H4 (cell line): ENCODE data around the gene YLPM1. TPM values are rescaled to one million over a fixed set of nuclear protein-coding genes. Genes with fewer than 3 reads are reported as not detected.

Source experiments
- DNase-seq: peaks from one replicate; pipeline ENCODE4 v3.0.0-alpha.2; 2015; ENCODE audit warnings: low spot score
- total RNA-seq: library from RNA; depleted of rRNA; stranded (reverse); fragments of >200 nt; shearing (Covaris generic); gene quantifications from 2 replicates; pipeline ENCODE4 v1.2.3, GENCODE V29; 2014

YLPM1 gene
- total RNA-seq, 1 experiment from 2014 or later, result 15.6 TPM

DNA sequence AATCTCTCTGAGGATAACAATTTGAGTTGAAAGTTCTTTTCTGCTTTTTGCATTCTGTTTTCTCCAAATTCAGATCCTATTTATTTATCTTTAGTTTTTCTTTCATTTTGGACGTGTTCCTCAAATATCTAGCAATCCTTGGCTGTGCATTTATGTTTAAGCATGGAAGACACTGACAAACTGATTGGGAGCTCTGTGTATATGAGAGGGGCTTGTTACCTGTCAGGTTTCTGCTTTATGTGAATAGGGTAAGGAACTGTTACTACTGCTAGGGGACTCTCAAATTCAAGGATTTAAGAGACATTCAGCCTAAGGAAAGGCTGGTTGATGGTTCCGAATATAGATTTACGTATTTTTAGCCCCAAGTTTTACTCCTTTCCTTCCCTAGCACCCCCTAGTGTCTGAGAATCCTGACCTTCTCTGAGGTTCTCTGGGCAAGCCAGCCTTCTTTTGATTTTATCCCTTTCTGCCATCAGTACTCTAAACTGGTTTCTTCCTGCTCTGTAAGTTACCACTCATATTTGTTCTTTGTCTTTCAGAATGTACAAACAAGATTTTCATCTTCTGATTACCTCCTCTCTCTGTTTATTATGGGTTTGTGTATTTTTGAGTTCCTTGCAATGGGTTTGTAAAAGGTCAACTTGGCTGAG lies 30.5 kb downstream of the YLPM1 start:
- no peak for DNase-seq

DNA sequence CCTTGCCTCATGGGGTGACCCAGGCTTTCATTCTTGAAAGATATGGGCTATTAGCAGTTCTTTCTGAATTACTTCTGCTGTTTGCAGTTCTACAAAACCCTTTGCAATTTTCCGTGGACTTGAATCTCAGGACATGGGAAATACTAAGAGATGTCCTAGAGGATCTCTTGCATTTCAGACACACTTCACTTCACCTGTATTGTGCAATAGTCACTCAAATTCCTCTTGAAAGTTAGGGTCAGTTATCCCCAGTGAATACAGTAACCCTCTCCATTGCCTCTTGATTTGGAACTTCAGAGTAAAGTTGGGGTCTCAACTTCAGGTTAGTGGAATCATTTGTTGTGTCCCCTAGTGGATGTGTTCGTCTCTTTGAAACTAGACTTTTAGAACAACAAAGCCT lies 31.8 kb downstream of the YLPM1 start:
- no peak for DNase-seq

DNA sequence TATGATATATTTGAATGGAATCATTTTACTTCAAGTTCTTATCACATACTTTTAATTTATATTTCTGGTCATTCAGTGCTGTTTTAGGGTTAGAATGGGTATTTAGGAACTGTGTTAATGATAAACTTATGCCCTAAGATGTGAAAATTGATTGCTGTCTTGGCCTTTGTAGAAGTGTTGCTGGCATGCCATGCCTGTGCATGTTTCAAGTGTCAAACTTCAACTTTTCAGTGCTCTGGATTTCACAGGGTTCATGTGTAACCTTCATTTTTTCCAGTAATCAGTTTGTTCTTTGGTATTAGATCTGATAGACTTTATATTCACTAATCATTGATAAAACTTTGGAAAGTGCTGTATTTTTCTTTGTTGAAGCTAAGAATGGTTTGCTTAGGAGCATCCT lies 36.6 kb downstream of the YLPM1 start:
- no peak for DNase-seq

DNA sequence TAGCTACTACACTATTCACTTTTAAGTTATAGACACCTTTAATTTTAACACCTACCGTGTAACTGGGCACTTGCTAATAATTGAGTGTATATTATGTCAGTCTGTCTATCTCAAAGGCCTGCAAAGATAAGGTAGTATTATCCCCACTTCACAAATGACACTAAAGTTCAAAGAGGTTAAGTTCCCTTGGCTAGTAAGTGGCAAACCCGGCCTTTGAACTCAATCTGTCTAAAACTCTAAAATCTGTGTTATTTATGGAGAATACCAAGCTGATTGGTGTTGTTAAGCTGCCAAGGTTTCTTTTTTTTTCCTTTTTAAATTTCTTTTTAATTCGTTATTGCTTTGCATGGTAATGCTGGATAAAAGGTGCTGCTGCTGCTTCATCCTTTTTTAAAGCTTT lies 37.7 kb downstream of the YLPM1 start:
- DNase-seq, result no peak

DNA sequence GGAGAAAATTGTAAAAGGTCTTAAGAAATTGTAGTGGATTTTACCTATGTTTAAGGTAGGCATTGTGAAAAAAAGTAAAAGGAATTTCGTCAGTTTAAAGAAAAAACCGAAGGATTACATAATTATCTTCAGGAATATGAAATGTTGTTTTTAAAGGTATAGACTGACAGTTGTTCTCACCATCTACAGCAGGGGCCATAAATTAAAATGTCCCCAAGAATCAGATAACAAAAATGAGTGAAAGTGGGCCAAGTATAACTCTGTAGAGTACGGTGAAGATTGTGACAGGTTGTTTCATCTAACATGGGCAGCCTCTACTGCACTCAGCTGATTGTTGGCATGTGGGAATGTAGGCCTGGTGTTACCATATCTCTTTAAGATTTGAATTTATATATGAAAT lies 38.3 kb downstream of the YLPM1 start:
- no peak for DNase-seq

DNA sequence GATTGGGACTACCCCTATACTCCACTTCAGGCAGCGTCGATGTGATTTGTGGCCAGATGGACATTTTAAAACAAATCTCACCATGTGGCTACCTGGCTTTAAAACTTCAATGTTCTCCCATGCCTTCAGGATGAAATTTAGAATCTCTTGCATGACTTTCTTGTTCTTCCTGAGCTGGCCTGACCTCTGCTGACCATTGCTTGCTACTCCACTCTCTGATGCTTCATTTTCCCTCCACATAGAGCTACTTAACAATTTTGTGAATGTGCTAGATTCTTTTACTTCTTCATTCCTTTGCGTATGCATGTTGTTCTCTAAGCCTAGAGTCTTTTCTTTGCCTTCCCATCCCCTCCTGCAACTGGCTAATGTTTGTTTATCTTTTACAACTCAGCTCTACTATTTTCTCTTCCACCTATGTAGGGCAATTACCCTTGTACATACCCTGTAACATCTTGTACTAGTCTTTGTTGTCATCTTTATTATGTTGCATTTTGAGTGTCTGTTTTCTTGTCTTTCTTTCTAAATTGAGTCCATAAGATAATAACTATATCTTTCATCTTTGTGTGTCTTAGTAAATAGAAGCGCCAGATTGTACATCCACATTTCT lies 41.2 kb downstream of the YLPM1 start:
- no peak for DNase-seq

DNA sequence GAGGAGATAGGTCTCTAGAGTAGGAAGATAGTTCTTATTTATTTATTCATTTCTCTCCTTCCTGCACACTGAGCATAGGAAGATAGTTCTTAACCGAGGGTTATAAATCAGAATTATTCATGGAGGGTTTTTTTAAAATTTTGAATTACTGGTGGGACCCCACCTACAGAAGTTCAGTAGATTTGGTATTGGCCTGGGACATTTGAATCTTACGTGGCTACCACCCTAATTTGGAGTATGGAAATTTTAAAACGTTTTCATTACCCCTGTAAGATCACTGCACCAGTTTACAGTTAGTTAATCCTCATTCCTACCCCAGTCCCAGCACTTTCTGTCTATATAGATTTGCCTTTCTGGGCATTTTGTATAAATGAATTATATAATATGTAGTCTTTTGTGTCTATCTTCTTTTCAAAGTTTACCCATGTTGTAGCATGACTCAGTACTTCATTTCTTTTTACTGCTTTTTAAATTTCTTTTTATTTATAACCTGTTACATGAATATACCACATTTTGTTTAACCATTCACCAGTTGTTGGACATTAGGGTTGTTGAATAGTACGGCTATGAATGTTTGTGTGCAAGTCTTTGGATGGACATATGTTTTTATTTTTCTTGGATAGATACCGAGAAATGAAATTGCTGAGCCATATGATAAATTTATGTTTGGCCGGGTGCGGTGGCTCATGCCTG lies 44.9 kb downstream of the YLPM1 start:
- no peak for DNase-seq

DNA sequence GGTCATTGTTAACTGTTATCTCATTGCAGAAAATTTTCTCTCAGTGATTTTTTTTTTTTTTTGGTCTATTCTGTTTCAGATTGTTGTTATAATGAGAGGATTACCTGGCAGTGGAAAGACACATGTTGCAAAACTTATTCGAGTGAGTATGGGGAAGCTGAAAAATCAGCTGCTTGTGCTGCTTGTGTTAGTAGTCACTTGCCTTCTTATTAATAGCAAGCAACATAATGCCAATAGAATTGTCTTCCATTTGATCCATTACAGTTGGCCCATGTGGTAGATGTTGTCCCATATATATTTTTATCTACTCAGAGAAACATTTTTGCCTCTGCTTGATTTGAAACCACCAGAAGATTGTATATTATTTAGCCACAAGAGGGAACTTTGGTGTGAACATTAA lies 53.0 kb downstream of the YLPM1 start:
- no peak for DNase-seq

DNA sequence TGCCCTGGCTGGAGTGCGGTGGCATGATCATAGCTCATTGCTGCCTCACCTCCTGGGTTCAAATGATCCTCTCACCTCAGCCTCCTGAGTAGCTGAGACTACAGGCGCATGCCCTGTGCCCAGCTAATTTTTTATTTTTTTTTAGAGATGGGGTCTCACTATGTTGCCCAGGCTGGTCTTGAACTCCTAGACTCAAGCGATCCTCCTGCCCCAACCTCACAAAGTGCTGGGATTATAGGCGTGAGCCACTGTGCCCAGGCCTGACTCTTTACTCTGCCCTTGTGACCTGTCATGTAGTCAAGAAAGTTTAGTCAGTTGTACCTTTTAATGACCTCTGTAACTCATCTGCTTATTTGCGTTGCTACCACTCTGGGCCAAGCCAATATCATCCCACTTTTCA lies 57.2 kb downstream of the YLPM1 start:
- no peak for DNase-seq

DNA sequence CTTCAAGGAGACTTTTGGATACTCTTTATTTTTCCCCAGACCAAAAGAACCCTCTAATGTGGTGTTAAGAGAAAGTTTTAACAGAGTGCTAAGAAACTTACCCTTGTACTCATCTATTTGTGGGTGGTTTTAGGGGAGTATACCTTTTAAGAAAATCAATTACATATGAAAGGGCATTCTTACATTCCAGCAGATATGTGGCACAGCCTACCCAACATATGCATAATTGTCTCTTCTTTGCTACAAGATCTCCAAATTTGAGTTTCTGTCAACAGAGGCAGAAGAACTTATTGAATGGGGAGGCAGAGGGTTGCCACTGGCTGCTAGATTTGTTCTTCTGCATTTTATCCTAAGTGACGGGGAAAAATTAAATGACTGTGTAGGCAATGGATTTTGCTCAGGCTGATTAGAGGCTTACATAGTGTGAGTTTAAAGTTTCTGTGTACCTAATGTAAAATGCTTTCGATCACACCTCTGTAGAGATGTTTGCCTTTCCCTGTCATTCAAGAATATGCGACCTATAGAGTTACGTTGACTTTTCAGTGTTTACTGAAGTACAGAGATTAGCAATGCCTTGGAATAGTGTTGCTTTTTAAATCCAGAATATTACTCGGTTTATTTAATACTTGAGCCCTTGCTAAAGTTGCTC lies 58.3 kb downstream of the YLPM1 start:
- no peak for DNase-seq

DNA sequence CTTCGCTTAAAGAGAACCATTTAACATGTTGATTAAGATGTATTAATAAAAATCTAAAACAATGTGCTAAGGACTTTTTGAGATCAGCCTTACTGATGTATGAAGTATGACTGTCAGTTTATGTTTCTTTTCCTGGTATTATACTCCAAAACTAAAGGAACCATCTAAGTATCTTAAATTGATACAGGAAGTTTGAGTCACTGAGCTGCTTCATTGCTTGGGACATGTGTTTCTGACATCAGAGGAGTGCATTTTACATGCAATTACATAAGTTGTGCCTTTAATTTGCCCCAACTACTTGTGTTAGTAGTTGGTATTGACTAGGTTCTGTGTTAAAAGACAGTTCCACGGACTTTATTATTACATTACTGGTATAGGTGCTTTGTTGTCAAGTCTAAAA lies 61.9 kb downstream of the YLPM1 start:
- no peak for DNase-seq

DNA sequence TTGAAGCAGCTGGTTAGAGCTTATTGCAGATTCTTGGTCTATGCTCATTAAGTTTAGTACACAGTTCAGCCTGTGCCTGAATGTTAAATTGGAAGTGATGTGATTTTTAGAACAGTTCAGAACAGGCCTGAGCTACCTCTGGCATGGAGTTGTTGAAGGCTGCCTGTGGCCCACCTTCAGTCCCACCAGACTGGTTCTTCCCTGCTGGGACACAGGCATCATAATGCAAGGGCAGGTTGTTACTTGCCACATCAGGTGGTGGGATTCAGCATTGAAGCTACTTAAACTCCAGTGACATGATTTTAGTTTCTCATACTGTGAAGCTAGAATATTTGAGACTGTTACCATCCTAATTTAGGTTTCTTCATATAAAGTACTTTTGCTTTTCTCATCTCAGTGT lies 63.5 kb downstream of the YLPM1 start:
- no peak for DNase-seq

DNA sequence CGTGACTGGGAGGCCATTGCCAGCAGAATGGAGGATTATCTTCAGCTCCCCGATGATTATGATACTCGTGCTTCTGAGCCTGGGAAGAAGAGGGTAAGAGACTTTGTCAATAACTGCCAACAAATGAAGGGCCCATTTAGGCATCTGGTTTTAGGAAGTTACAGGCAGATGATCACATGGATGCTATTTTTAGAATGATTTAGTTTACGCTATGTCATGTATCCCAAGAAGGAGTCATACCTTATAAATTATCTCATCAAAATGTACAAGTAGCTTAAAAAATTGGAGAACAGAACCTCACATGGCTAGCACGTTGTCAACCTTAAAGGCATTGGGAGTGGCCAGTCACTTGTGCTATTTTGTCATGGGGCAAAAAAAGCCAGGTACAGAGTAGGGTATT lies 66.1 kb downstream of the YLPM1 start:
- DNase-seq, result no peak

DNA sequence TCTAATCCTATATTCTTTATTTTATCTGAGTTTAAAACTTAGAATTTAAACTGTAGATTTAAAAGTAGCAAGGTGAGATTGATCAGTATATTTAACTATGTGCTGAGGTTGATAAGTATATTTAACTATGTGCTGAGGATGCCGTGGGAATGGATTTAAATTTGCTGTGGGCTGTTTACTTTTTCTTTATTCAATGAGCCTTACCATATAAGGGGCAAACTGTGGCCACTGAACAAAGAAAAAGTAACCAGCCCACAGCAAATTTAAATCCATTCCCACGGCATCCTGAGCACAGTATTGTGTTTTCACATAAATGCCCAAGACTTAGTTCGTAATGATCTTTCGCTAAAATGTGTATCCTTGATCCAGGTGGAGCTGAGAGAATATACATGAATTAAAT lies 69.7 kb downstream of the YLPM1 start:
- no peak for DNase-seq

DNA sequence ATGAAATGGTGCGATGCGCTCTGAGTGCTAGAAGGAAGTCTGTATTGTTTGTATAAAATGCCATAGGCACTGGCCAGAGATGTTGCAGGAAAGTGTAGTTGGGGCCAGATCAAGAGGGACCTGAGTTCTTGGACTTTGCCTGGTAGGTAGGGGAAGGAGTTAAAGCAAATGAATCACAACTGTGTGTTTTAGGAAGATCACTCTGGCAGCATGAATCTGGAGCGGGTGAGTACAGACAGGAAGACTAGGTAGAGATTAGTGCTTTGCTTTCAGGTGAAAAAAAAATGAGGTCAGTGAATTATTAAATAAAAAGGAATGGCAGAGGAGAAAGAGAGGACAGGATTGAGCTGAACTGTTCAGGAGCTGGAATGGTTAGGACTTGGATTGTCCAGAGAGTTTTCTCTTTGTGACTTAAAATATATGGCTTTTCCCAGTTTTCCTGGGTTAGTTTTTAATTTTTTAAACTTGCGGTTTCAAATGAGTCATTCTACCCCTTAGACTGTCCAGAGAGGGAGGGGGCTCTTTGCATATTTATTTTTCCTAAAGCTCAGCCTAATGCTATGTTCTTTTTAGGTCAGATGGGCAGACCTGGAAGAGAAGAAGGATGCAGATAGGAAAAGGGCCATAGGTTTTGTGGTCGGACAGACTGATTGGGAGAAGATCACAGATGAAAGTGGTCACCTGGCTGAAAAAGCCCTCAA lies 71.7 kb downstream of the YLPM1 start:
- DNase-seq, result no peak

DNA sequence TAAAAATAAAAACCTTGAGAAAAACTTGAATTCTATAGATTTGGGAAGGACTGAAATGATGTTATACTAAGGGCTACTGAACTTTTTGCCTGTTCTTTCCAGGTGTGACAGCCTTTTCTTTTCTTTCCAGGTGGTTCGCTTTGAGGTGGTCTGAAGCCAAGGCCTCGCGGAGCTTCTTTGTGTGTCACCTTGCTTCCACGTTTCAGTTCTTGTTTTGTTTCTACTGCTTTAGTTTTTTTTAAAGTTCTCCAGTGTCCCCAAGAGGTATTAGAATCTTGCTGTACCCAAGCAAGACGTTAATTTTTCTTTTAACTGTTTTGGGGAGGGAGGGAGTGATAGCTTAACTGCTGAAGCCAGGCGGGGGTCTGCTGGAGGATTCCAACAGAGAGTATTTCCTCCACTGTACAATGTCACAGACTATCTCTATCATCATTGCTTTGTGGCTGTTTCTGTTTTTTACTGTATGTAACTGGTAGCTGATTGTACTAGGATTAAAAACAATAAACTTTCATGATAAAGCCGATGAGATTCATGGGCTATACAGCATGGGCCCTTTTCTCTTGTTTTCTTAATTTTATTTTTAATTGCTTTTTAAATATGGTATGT lies 72.6 kb downstream of the YLPM1 start:
- DNase-seq, result no peak

DNA sequence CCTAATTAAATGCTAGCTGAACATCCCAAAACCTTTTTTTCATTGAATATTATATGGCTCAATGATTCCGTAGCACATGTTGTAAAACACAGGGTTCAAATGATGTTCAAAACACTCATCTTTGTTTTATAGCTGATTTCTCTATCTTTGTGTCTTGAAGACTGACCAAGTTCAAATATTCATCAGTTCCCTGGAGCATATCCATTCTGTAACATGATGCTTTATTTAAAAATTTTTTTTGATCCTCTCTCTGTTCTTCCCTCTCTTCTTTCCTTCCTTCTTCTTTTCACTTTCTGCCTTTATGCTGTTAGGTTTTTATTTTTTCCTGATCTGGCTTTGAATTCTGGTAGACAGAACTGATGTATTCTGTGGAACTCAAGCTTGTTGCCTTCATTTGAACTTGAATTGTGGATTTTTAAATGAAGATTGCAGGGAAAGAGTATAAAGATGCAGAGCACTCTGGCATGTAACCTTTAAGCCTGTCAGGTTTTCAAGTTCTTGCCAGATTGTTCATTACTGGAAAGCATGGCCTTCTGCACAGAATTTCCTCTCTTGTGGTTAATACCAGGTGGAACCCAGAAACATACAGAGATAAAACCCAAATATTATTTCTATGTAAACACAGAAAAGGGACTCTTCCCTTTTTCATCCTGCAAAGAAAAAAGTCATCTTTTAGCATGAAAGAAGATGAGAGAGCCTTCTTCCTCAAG lies 73.3 kb downstream of the YLPM1 start:
- DNase-seq, result no peak

DNA sequence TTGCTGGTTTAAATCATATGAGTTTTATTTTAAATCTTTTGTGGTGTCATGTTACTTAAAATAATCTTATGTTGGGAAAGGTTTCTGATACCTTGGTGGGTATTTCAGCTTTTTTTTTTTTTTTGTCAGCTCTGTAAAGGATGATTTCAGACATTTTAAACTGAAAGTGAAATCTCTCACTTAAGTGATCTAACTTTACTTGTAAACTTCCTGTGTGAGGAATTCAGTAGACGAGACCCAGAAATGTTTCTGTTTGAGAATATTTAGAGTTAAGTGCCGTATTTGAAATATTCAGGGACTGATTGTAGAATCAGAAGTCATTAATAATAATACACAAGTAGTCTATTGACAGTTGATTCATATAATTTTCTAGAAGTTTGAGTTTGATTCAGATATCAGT lies 75.0 kb downstream of the YLPM1 start:
- DNase-seq, result no peak

DNA sequence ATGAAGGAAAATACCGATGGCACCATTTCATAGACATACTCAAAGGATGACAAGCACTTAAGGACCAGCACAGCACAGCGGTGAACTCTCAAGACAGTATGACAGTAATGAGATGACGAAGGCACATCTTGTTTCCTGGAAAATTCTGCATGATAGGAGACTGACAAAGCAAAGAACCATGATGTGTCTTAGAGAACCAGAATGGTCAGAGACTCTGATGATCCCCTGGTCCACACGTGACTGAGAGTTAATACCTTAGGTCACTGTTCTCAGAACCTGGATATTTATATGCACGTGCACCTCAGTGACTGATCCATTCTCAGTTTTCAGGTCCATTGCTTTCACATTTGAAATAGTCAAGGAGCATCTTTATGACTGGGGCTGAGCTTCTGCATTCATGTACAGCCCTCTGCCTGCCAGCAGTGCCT lies 77.5 kb downstream of the YLPM1 start:
- DNase-seq, result no peak

DNA sequence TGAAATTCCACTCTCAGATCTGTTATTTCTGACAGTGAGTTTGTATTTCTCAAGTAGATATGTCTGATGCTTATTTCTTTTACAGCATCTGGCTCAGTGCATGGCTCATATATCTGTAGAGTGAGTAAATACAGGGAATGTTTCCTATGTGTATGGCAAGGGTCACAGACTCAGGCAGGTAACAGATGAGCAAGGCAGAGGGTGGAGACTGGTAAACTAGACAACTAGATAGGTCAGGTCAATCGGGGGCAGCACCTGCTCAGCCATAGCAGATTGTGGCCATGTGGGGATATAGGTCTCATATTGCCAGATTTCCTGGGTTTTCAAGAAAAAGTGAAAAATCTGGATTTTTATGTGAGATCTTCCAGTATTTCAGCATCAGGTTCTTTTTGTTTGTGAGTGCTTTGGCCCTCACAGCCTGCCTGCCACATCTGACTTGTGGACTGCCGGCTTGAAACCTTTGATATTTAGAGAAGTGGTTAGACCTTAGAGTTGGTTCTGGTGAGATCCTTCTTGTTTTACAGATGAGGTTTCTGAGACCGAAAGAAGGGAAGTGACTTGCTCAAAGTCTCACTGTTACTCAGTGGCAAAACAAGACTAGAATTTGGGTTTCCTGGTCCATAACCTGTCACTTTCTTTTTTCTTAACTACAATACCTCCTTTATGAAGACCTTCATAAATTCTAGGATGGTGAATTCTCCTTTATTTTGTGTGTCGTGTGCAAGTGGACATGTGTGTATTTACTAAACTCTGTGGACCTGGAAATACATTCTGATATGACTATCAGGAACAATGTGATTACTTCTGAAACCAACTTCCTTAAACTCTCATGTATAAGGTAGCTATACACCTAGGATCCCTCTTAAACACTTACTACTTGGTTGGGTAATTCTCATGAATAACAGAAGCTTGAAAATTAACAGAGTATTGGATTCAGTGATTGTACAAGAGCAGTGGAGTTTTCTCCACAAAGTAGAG lies 78.4 kb downstream of the YLPM1 start:
- no peak for DNase-seq
